Karpas-422 (cell line): Measurements from ENCODE around the gene ZNF804B. TPM values are rescaled to one million over a fixed set of nuclear protein-coding genes. Genes with fewer than 3 reads are reported as not detected.

Source experiments
- DNase-seq: peaks from one replicate; pipeline ENCODE4 v3.0.0-alpha.2; 2015
- H2AFZ ChIP-seq: fragments of 200-600 bp; sonication (generic); 2 replicates; pipeline ENCODE4 v1.6.1; 2014; ENCODE audit warnings: antibody characterized with exemption, low read length, mixed read lengths
- H3K27ac ChIP-seq: fragments of 200-600 bp; sonication (generic); 2 replicates; pipeline ENCODE4 v1.5.1; 2014; ENCODE audit warnings: mild to moderate bottlenecking, low read length, moderate library complexity
- H3K27me3 ChIP-seq: fragments of 200-600 bp; sonication (generic); 2 replicates; pipeline ENCODE4 v1.6.1; 2014; ENCODE audit warnings: low read length, mixed read lengths
- H3K36me3 ChIP-seq: fragments of 200-600 bp; sonication (generic); 2 replicates; pipeline ENCODE4 v1.6.1; 2014; ENCODE audit warnings: low read length, mixed read lengths; ENCODE audit not compliant: insufficient read depth
- H3K4me1 ChIP-seq: fragments of 200-600 bp; sonication (generic); 2 replicates; pipeline ENCODE4 v1.6.1; 2014; ENCODE audit warnings: mild to moderate bottlenecking, low read length, mixed read lengths
- H3K4me2 ChIP-seq: fragments of 200-600 bp; sonication (generic); 2 replicates; pipeline ENCODE4 v1.6.1; 2014; ENCODE audit warnings: low read length, low read depth, mild to moderate bottlenecking; ENCODE audit not compliant: poor library complexity, severe bottlenecking
- H3K4me3 ChIP-seq: fragments of 200-600 bp; sonication (generic); 2 replicates; pipeline ENCODE4 v1.5.1; 2014; ENCODE audit warnings: mild to moderate bottlenecking, antibody characterized with exemption, low read length, mixed read lengths
- H3K79me2 ChIP-seq: fragments of 200-600 bp; sonication (generic); 2 replicates; pipeline ENCODE4 v1.6.1; 2014; ENCODE audit warnings: mild to moderate bottlenecking, low read length, mixed read lengths
- H3K9ac ChIP-seq: fragments of 200-600 bp; sonication (generic); 2 replicates; pipeline ENCODE4 v1.6.0; 2014; ENCODE audit warnings: low read length
- H3K9me2 ChIP-seq: fragments of 200-600 bp; sonication (generic), shearing (Covaris generic); replicated peaks from 2 replicates; pipeline ENCODE4 v1.6.0; 2014; ENCODE audit warnings: mild to moderate bottlenecking, low read length, moderate library complexity; ENCODE audit not compliant: insufficient read depth
- H3K9me3 ChIP-seq: fragments of 300-700, 200-600 bp; sonication (generic); 2 replicates; pipeline ENCODE4 v1.6.1; 2014; ENCODE audit warnings: low read length, mixed read lengths
- H4K20me1 ChIP-seq: fragments of 200-600 bp; sonication (generic); 2 replicates; pipeline ENCODE4 v1.6.1; 2014; ENCODE audit warnings: mild to moderate bottlenecking, antibody characterized with exemption, low read length, low read depth; ENCODE audit not compliant: insufficient read depth
- total RNA-seq: library from RNA; depleted of rRNA; stranded (reverse); fragments of >200 nt; shearing (Covaris generic); gene quantifications from 2 replicates; pipeline ENCODE4 v1.2.3, GENCODE V29; 2014; ENCODE audit warnings: low replicate concordance

The ZNF804B gene
- total RNA-seq, 1 experiment from 2014 or later = not detected

DNA sequence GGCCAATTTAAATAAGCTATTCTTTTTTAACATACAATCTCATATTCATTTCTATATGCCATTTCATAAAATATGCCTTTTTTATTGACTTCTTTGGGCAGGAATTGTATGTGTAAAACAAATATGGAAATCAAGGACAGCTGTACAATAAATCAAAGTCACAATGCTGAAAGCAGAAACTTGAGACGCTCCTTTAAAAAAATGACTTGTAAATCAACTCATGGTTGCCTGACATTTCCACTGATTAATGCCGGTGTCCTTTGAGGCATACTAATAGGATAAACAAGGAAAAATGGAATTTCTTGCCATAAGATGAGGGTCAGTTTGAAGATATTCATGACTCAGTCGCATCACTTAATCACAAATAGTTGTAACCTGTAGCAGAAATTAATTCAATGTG lies 283.4 kb downstream of the ZNF804B start:
- Histone ChIP-seq H3K9me3 (peaks cover 23% of the 10 kb centered on the region), H3K27ac (no peak overlapping the region), H3K36me3 (no peaks in the 10 kb centered on the region), H3K27me3 (no peaks in the 10 kb centered on the region), H2AFZ (no peak overlapping the region), H4K20me1 (no peaks in the 10 kb centered on the region), H3K4me2 (no peak overlapping the region), H3K4me3 (no peak overlapping the region), H3K9ac (no peak overlapping the region), H3K4me1 (no peaks in the 10 kb centered on the region), H3K79me2 (no peaks in the 10 kb centered on the region), H3K9me2 (no peaks in the 10 kb centered on the region)
- DNase-seq = no peak

GRCh38 chr7:89049043-89049442 lies 289.5 kb downstream of the ZNF804B start:
- H4K20me1 ChIP-seq = no peaks in the 10 kb centered on the region
- no peaks in the 10 kb centered on the region for H3K36me3 ChIP-seq
- H2AFZ ChIP-seq = no peak overlapping the region
- H3K9me2 ChIP-seq = no peaks in the 10 kb centered on the region
- DNase-seq = no peak
- no peak overlapping the region for H3K27ac ChIP-seq
- no peak overlapping the region for H3K4me3 ChIP-seq
- no peaks in the 10 kb centered on the region for H3K79me2 ChIP-seq
- H3K4me2 ChIP-seq = no peak overlapping the region
- no peaks in the 10 kb centered on the region for H3K27me3 ChIP-seq
- no peaks in the 10 kb centered on the region; the same call in 1 of the 2 replicates for H3K9me3 ChIP-seq
- no peak overlapping the region for H3K9ac ChIP-seq
- H3K4me1 ChIP-seq = no peaks in the 10 kb centered on the region

- DNase-seq = no peak
- H3K27ac ChIP-seq = no peak overlapping the region
- no peaks in the 10 kb centered on the region for H4K20me1 ChIP-seq
- no peaks in the 10 kb centered on the region for H3K27me3 ChIP-seq
- H3K79me2 ChIP-seq = no peaks in the 10 kb centered on the region
- no peak overlapping the region for H3K9ac ChIP-seq
- H3K9me3 ChIP-seq = 0 out of 2 replicates have a peak, but pooled peaks cover 7% of the 10 kb centered on the region
- H3K9me2 ChIP-seq = peaks cover 3% of the 10 kb centered on the region; the same call in 1 of the 2 replicates
- H3K36me3 ChIP-seq = no peaks in the 10 kb centered on the region
- no peak overlapping the region for H3K4me2 ChIP-seq
- no peaks in the 10 kb centered on the region for H3K4me1 ChIP-seq
- no peak overlapping the region for H3K4me3 ChIP-seq
- H2AFZ ChIP-seq = no peak overlapping the region
These were observed 293.6 kb downstream of the ZNF804B start for GRCh38 chr7:89053130-89053529.

DNA sequence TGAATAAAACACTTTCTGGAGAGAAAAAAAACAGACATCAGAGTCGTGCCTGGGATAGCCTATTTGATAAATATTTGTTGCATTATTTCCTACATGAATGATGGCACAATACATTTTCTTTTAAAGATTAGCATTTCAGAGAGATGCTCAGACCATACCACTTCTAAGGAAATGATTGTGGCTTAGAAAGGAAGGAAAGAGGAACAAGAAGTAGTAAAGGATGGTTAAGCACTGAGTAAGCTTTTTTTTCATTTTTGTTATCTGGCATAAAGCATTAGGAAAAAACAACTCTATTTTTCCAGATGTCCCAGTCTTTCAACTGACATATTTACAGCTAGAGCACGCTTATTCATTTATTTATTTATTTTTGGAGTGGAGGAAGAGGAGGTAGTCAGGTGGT lies 294.9 kb downstream of the ZNF804B start:
- Histone ChIP-seq H3K9me2 (peaks cover 3% of the 10 kb centered on the region; the same call in 1 of the 2 replicates), H3K27ac (no peak overlapping the region)

GRCh38 chr7:89060234-89060633 lies 300.7 kb downstream of the ZNF804B start:
- H4K20me1 ChIP-seq = no peaks in the 10 kb centered on the region
- no peak overlapping the region for H3K9ac ChIP-seq
- H2AFZ ChIP-seq = no peak overlapping the region
- no peak overlapping the region for H3K27ac ChIP-seq
- no peaks in the 10 kb centered on the region for H3K36me3 ChIP-seq
- no peaks in the 10 kb centered on the region for H3K79me2 ChIP-seq
- no peak for DNase-seq
- H3K27me3 ChIP-seq = no peaks in the 10 kb centered on the region
- H3K9me2 ChIP-seq = peaks cover 3% of the 10 kb centered on the region; the same call in 1 of the 2 replicates
- no peak overlapping the region for H3K4me2 ChIP-seq
- H3K4me1 ChIP-seq = no peaks in the 10 kb centered on the region
- H3K9me3 ChIP-seq = peaks cover 8% of the 10 kb centered on the region; the same call in 1 of the 2 replicates
- H3K4me3 ChIP-seq = no peak overlapping the region

More for the DNA sequence above, 294.9 kb downstream of the ZNF804B start:
- H2AFZ ChIP-seq = no peak overlapping the region
- H3K4me3 ChIP-seq = no peak overlapping the region
- no peak overlapping the region for H3K4me2 ChIP-seq
- H3K27me3 ChIP-seq = no peaks in the 10 kb centered on the region
- DNase-seq = no peak
- H3K4me1 ChIP-seq = no peaks in the 10 kb centered on the region
- H3K79me2 ChIP-seq = no peaks in the 10 kb centered on the region
- no peak overlapping the region for H3K9ac ChIP-seq
- H4K20me1 ChIP-seq = no peaks in the 10 kb centered on the region
- no peaks in the 10 kb centered on the region for H3K36me3 ChIP-seq
- 0 out of 2 replicates have a peak, but pooled peaks cover 7% of the 10 kb centered on the region for H3K9me3 ChIP-seq

DNA sequence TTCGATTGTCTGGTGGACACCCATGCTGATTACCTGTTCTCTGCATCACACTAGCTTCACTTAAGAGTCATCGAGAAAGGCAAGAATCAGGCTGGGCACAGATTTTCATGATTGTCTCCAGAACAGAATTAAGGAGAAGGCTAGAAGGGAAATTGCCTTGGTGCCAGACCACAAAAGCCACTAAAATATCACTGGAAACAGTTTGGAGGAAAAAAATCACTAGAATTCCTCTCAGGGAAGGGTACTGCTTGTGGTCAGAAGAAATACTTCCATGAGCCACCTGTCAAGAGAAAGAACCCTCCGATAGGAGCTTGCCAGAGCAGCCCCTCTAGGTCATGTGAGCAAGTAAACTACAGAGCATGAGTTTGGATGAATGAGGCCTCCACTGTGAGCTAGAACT lies 305.3 kb downstream of the ZNF804B start:
- H3K9me3 ChIP-seq = peaks cover 4% of the 10 kb centered on the region
- H3K4me3 ChIP-seq = no peak overlapping the region
- no peaks in the 10 kb centered on the region for H4K20me1 ChIP-seq
- no peaks in the 10 kb centered on the region for H3K36me3 ChIP-seq
- no peaks in the 10 kb centered on the region for H3K4me1 ChIP-seq
- H3K79me2 ChIP-seq = no peaks in the 10 kb centered on the region
- H3K4me2 ChIP-seq = no peak overlapping the region
- H3K27ac ChIP-seq = no peak overlapping the region
- no peak overlapping the region for H2AFZ ChIP-seq
- no peaks in the 10 kb centered on the region for H3K27me3 ChIP-seq
- DNase-seq = no peak
- no peaks in the 10 kb centered on the region for H3K9me2 ChIP-seq
- H3K9ac ChIP-seq = no peak overlapping the region

- peaks cover 4% of the 10 kb centered on the region for H3K9me3 ChIP-seq
- H3K27me3 ChIP-seq = no peaks in the 10 kb centered on the region
- H2AFZ ChIP-seq = no peak overlapping the region
- H3K4me3 ChIP-seq = no peak overlapping the region
- no peaks in the 10 kb centered on the region for H3K36me3 ChIP-seq
- H4K20me1 ChIP-seq = no peaks in the 10 kb centered on the region
- H3K9ac ChIP-seq = no peak overlapping the region
- DNase-seq = no peak
- no peak overlapping the region for H3K27ac ChIP-seq
- no peak overlapping the region for H3K4me2 ChIP-seq
- no peaks in the 10 kb centered on the region for H3K4me1 ChIP-seq
- H3K9me2 ChIP-seq = no peaks in the 10 kb centered on the region
- H3K79me2 ChIP-seq = no peaks in the 10 kb centered on the region
These were observed 307.5 kb downstream of the ZNF804B start for GRCh38 chr7:89067048-89067447.

DNA sequence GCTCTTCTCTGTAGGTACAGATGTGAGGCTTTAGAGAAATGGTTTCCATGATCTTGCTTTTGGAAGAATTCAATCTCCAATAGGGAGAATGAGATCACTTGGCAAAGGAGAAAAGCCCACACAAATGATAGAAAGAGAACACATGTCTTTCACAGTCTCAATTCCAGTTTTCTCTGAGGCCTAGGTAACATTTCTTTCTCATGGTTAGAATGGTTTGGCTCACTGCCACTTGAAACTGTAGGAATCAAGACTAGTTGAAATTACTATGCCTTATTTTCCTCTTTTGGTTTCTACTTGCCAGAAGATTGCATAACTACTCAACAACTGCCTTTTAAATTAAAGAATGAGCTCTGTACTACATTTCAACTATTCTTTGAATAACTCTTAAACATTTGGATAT lies 312.6 kb downstream of the ZNF804B start:
- H2AFZ ChIP-seq = no peak overlapping the region
- no peak overlapping the region for H3K27ac ChIP-seq
- no peak overlapping the region for H3K4me3 ChIP-seq
- H3K79me2 ChIP-seq = no peaks in the 10 kb centered on the region
- H3K9ac ChIP-seq = no peak overlapping the region
- no peak for DNase-seq
- no peaks in the 10 kb centered on the region for H3K36me3 ChIP-seq
- H4K20me1 ChIP-seq = no peaks in the 10 kb centered on the region
- peaks cover 2% of the 10 kb centered on the region; the same call in 1 of the 2 replicates for H3K9me3 ChIP-seq
- H3K9me2 ChIP-seq = no peaks in the 10 kb centered on the region
- no peak overlapping the region for H3K4me2 ChIP-seq
- H3K4me1 ChIP-seq = no peaks in the 10 kb centered on the region
- no peaks in the 10 kb centered on the region for H3K27me3 ChIP-seq

DNA sequence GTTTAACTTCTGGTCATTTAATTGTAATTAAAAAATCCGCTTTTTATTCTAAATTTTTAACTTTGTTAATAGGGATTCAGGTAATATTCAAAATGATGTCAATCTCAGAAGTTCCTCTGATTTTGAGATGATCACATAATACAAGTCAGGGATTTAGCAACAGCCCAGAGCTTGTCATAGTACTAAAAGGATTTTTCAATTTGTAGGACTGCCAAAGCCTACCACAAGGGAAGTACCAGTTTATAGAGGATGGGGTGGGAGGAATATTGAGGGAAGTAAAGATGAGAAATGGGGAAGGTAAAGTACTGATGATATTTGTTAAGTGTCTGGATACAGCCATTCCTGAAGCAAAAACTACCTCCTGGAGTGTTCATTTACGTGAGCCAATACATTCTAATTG lies 314.3 kb downstream of the ZNF804B start:
- Histone ChIP-seq H3K36me3 (no peaks in the 10 kb centered on the region), H3K79me2 (no peaks in the 10 kb centered on the region), H3K9me2 (no peaks in the 10 kb centered on the region), H3K9ac (no peak overlapping the region), H4K20me1 (no peaks in the 10 kb centered on the region), H2AFZ (no peak overlapping the region), H3K9me3 (peaks cover 2% of the 10 kb centered on the region; the same call in 1 of the 2 replicates), H3K27me3 (no peaks in the 10 kb centered on the region), H3K4me3 (no peak overlapping the region), H3K27ac (no peak overlapping the region), H3K4me2 (no peak overlapping the region), H3K4me1 (no peaks in the 10 kb centered on the region)
- DNase-seq = no peak
